COLO829 (cell line): ENCODE measurements around the gene CD9.
"Not testable (repeated sequence)": the region's sequence is repeated elsewhere in the genome, so short reads cannot be mapped to it uniquely, and the experiment has no call there.

Experiments
- DNase-seq: peaks from one replicate; pipeline ENCODE4 v3.0.0; 2012; ENCODE audit warnings: low spot score

CD9 gene, protein sequence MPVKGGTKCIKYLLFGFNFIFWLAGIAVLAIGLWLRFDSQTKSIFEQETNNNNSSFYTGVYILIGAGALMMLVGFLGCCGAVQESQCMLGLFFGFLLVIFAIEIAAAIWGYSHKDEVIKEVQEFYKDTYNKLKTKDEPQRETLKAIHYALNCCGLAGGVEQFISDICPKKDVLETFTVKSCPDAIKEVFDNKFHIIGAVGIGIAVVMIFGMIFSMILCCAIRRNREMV

GRCh38 chr12:6200256-6201212 lies at the start of gene CD9:
CD9 (plus strand) TSS chr12:6200400; CDS start chr12:6200500, 100 bp downstream.
- DNase-seq = peak; percentile 42

GRCh38 chr12:6154730-6155459 lies 45.3 kb upstream of the CD9 start:
- DNase-seq = no peak

DNA sequence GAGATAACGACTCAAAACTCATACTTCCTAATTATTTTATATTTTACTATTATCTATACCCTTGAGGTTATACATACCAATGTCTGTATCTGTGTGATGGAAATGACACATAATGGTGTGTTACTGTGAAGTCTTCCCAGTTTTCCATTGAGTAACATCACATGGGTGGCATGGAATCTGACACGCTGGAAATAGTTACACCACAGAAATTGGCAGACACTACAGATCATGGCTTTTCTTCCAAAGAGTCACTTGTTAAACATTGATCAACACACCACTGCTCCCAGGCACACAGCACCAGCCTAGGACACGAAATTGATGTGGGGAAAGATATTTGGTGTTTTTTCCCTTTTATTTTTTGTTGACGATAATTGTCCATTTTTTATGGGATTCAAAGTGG lies 42.7 kb upstream of the CD9 start:
- DNase-seq = no peak

- DNase-seq = no peak
Measured at GRCh38 chr12:6158255-6158654, 41.9 kb upstream of the CD9 start.

DNA sequence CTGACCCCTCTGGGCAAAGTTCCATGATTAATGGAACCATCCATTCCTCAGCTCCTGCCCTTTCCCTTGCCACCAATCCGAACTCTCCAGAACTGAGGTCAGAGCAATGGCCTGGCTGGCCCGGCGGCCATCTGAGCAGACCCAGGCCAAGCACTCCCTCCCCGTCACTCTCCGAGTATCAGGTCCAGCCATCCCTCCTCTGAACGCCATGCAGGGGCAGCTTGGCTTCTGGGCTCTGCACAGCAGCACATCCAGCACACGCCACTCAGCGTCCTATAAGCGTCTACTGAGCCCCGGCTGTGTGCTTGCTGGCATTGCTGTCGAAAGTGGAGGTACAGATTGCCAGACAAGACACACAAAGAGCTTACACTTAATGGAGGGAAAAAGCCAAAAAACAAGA lies 41.5 kb upstream of the CD9 start:
- DNase-seq = no peak

DNA sequence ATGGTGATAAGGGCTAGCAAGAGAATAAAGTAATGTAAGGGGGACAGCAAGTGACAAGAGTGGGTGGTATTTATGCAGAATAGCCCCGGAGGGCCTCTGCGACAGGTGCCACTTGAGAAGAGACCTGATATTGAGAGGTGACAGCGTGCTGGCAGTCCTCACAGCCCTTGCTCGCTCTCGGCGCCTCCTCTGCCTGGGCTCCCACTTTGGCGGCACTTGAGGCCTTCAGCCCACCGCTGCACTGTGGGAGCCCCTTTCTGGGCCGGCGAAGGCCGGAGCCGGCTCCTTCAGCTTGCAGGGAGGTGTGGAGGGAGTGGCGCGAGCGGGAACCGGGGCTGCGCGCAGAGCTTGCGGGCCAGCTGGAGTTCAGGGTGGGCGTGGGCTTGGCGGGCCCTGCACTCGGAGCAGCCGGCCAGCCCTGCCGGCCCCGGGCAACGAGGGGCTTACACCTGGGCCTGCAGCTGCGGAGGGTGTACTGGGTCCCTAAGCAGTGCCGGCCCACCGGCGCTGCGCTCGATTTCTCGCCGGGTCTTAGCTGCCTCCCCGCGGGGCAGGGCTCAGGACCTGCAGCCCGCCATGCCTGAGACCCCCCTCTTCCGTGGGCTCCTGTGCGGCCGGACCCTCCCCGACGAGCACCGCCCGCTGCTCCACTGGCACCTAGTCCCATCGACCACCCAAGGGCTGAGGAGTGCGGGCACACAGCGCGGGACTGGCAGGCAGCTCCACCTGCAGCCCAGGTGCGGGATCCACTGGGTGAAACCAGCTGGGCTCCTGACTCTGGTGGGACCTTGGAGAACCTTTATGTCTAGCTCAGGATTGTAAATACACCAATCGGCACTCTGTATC lies 40.8 kb upstream of the CD9 start:
- DNase-seq = not testable (repeated sequence)

DNA sequence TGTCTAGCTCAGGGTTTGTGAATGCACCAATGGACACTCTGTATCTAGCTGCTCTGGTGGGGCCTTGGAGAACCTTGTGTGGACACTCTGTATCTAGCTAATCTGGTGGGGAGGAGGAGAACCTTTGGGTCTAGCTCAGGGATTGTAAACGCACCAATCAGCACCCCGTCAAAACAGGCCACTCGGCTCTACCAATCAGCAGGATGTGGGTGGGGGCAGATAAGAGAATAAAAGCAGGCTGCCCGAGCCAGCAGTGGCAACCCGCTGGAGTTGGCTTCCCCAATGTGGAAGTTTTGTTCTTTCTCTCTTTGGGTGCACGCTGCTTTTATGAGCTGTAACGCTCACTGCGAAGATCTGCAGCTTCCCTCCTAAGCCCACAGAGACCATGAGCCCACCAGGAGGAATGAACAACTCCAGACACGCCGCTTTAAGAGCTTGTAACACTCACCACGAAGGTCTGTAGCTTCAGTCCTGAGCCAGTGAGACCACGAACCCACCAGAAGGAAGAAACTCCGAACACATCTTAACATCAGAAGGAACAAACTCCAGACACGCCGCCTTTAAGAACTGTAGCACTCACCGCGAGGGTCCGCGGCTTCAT lies 40.1 kb upstream of the CD9 start:
- DNase-seq = not testable (repeated sequence)

DNA sequence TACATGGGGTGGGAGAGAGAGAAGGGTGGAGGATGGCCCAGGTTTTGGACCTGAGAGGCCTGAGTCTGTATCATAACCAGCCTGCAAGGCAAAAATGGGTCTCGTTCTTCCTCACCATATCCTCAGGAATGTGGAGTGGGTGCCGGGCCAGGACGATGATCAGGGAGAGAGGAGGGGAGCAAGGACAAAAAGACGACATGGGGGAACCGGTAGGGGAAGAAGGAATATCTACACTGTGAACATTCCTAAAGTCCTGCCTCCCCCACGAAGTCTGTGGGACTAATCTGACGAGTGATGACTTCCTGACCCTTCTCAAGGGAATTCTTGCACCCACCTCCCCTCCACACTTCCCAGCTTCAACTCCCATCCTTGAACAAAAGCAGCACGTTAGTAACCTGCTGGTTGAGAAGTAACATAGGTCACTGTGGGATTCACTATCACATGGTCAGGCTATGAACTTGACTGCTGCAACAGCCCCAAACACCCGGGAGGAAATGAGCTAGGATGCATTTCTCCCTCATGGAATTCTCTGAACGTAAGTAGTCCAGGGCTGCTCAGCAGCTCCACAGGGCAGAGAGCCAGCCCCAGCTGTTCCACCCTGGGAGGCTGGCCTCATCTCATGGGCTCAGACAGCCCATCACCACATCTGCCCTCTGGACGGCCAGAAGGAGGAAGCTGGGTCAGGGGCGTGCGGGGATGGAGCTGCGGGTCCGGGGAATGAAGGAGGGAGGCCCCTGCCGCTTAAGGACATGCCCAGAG lies 38.9 kb upstream of the CD9 start:
- DNase-seq = no peak

DNA sequence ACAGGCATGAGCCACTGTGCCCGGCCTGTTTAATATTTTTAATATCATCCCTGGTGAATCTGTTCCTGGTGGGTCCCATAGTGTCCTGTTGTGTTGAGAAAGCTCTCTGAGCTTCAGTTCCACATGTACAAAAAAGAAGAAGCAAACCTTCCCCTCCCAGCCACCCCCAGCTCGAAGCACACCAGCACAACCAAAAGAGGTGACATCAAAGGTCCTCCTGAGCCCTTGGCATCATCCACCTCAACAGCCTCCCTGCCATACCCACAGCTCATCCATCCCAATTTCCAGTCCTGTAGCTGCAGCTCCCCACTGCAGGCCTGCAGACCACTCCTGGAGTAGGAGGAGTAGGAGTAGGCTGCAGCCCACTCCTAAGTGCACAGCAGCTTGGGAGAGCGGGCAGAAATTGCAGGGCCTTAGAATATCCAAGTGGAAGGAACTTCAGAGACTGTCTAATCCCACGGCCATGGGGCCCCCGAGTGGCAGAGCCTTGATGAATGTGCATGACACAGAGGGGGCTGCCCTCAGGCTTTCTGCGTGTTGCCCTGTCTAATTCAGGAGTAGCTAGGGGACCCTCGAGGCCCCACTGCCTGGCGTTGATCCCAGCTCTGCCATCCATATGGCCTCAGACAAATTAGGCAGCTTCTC lies 36.7 kb upstream of the CD9 start:
- DNase-seq = no peak

DNA sequence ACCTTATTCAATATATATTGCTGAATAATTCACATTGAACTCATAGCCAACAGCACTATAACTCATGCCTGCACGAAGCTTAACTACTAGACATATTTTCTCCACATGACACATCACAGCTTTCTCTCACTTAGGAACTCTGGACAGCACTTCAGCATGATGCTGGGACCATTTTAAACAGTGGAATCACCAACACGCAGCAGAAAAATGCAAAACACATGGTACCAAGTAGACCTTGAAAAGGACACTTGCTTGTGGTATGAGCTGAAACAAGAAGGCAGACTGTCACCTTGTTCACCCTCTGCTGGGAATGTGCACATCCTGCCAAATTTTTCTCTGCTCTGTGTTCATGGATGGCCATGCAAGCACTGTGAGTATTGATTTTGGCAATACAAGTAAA lies 34.8 kb upstream of the CD9 start:
- DNase-seq = no peak

DNA sequence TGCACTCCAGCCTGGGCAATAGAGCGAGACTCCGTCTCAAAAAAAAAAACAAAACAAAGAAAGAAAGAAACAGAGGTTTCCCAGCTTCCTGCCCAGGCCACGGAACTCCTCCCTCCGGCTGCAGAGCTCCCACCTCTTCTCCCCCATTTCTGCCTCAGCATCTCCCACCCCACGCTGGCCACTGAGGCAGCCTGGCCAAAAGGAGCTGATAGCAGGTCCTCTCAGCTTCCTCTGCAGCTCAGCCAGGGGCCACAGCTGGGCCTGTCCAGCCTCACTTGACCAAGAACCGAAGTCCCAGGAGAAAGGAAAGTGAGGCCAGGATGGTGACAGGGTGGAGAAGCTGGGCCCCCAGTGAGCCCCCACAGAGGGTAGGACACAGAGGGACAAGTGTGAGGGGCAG lies 33.4 kb upstream of the CD9 start:
- no peak for DNase-seq

GRCh38 chr12:6167327-6168280 lies 32.6 kb upstream of the CD9 start:
- DNase-seq = peak; percentile 40

DNA sequence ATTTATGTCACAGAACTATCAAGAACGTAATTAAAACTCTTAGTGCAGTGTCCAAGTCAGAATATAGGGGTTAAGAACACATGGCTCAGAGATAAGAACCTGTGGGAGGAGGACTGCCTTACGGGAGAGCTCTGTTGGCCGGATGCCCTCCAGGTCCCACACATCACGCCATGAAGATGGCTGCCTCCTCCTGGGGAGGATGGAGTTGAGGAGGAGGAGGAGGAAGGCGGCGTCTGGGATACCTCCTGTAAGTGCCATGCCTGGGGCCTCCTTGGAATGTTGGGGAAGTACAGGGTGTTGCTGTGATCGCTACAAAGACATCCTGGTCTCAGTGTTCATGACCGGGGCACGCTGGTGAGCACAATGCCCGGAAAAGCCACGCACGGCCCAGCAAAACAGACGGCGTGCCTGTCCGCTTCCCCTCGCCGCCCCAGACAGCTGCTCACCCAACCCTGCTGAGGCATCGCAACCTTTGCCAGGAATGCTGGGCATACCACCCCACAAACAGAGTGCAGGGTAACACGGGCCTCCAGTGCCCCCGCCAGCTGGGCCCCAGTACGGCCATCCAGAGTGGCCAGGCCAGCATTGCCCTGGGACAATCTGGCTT lies 28.7 kb upstream of the CD9 start:
- DNase-seq = no peak

- no peak for DNase-seq
Measured at GRCh38 chr12:6172086-6172485, 28.1 kb upstream of the CD9 start.

DNA sequence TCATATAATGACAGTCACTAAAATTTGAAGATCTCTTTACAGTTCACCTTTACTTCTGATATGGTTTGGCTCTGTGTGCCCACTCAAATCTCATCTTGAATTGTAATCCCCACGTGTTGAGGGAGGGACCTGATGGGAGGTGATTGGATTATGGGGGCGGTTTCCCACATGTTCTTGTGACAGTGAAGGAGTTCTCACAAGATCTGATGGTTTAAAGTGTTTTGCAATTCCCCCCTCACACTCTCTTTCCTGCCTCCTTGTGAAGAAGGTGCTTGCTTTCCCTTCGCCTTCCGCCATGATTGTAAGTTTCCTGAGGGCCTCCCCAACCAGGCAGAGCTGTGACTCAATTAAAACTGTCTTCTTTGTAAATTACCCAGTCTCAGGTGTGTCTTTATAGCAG lies 27.3 kb upstream of the CD9 start:
- DNase-seq = no peak

DNA sequence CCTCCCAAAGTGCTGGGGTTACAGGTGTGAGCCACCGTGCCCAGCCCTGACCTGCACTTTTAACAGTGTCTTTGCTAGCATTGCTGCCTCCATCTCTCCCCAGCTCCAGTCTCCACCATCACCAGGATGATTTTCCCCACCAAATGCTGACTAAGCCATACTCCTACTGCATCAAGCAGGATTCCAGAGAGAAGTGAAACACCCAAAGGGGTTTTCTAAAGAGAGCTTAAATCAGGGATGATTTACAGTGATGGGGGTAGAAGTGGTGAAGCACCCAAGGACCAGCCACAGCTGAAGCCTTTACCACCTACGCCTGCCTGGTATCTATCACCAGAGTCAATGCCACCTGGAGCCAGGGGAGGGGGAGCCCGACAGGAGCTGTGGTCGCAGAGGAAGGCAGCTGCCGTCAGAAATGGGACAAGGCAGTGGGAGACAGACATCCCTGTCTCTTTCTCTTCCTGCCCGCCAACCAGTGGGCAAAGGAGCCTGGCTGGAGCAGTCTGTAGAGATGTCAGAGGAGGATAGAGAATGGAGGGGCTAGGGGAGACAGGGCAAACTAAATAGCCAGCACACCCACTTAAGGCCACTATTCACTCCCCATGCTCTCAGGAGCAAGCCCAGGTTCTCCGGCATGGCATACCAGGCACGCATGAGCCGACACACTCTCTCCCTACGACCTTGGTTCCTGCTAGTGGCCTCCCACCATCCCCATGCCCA lies 22.4 kb upstream of the CD9 start:
- DNase-seq = no peak

DNA sequence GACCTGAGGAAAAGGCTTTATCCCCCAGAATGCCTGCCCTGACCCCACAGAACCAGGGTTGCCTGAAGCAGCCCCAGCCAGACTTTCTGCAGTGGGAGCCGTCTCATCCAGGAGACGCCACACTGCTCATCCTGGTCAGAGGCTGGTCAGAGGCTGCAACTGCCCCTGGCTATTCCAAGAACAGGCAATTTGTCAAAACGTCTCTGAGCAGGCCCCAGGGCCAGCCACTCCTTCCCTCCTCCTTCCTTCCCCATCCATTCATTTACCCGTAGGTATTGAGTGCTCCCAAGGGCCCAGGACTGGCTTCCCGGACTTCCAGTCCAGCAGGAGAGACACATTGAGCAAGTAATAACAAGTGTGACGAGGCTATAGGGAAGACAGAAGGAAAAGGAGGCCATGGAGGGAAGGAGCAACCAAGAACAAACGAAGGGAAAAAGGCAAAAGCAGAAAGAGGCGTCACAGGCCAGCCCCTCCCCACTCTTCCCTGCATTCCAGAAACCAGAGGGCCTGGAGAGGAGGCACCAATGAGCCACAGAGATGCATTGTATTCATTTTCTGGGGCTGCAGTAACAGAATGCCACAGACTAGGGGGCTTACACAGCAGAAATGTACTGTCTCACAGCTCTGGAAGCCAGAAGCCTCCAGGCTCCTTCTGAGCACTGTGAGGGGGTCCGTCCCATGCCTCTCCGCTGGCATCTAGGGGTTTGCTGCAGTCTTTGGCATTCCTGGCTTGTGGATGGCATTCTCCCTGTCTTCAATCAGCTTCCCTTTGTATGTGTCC lies 21.0 kb upstream of the CD9 start:
- no peak for DNase-seq
